ENCODE data around the gene PRMT3.

The PRMT3 gene

DNA sequence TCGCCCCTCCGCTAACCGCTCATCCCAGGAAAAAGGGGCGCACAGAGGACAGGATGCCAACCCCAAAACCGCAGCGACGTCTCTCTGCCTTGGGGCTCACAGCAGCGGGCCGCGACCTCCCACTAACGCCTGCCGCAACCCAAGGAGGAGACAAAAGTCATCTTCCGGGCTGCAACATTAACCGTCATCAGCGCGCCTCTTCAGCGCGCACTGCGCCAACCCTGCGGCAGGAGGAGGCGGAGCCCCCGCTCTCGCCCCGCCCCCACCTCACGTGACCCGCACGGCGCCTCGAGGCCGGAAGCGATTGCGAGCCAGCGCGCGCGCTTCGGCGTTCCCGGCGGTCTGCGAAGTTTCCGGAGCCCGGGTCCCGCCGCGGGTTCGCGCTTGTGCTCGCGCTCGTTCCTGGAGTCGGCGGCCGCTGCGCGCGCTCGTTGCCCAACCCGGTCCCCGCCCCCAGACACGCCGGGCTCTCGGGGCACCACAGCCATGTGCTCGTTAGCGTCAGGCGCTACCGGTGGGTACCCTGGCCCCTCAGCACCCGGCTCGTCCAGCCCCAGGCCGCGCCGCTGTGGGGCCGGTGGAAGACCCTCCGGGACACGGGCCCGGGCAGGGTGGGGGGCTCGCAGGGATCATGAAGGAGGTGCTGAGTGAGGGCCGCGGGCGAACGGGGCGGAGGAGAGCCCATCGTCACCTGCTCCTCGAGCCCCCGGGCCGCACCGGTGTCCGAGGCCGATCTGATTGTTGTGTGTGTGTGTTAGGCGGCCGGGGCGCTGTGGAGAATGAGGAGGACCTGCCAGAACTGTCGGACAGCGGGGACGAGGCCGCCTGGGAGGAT lies at the start of gene PRMT3:
Gene PRMT3 (plus strand): TSS at position 456 of the 835 bp plus-strand sequence. CDS start 31 bp downstream, at position 487.
- peak within 1 kb of the TSS; percentile 90 for H2AFZ ChIP-seq (ENCODE audit: low read length)
- H3K79me2 ChIP-seq (ENCODE audit: low read length), result peaks cover 17% of the 10 kb centered on the region
- peak within 1 kb of the TSS; percentile 93 for H3K4me3 ChIP-seq (ENCODE audit: low read length)

DNA sequence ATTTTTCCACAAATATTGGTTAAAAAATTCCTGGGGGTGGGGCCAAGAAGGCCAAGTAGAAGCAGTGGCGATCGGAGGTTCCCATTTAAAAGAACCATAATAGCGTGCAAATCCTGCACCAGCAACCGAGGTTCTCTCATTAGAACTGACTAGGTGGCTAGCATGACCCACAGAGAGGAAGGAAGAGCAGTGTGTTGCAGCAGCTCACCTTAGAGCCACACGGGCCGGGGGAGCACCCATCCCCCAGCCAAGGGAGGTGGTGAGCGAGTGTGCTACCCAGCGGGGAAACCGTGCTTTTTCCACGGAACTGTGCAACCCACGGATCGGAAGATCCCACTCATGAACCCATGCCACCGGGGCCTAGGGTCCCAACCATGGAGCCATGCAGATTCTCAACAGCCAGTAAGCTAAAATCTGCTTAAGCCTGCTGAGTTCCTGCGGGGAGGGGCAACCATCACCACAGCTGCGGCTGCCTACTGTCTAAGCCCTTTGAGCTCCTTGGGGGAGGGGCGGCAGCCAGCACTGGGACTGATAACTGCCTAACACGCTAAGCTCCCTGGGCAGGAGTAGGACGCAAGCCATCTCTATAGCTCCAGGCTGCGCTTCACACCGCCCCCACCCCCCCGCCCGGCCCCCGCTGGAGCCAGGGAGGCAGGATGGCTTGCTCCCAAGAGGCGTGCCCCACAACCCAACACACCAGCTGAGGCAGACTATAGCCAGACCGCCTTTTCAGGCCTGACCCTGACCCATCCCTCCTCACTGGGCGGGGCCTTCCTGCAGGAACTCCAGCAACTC lies 45.0 kb upstream of the PRMT3 start:
- Histone ChIP-seq H4K20me1 (ENCODE audit: insufficient read depth, low read length) (no peaks in the 10 kb centered on the region), H3K27ac (ENCODE audit: low read length) (no peak overlapping the region), H3K4me2 (ENCODE audit: low read depth, low read length) (no peak overlapping the region), H3K79me2 (ENCODE audit: low read length) (no peaks in the 10 kb centered on the region), H3K9me2 (replicated peaks; ENCODE audit: insufficient read depth, low read length) (no peaks in the 10 kb centered on the region), H3K27me3 (replicated peaks; ENCODE audit: insufficient read depth, low read length) (no peaks in the 10 kb centered on the region), H3K9ac (ENCODE audit: low read length) (no peak overlapping the region), H3K4me3 (ENCODE audit: low read length) (no peak overlapping the region), H3F3A (ENCODE audit: insufficient read depth, low read length) (no peaks in the 10 kb centered on the region), H3K4me1 (ENCODE audit: low read length) (no peaks in the 10 kb centered on the region), H2AFZ (ENCODE audit: low read length) (no peak overlapping the region), H3K9me3 (replicated peaks; ENCODE audit: insufficient read depth, low read length) (no peaks in the 10 kb centered on the region), H3K36me3 (replicated peaks; ENCODE audit: insufficient read depth, low read length) (no peaks in the 10 kb centered on the region)
- no peak for DNase-seq
- TF ChIP-seq EZH2phosphoT487 (IDR thresholded peaks at IDR 0.05; ENCODE audit: low read length), result no peak
- TF ChIP-seq, protein P1, sequence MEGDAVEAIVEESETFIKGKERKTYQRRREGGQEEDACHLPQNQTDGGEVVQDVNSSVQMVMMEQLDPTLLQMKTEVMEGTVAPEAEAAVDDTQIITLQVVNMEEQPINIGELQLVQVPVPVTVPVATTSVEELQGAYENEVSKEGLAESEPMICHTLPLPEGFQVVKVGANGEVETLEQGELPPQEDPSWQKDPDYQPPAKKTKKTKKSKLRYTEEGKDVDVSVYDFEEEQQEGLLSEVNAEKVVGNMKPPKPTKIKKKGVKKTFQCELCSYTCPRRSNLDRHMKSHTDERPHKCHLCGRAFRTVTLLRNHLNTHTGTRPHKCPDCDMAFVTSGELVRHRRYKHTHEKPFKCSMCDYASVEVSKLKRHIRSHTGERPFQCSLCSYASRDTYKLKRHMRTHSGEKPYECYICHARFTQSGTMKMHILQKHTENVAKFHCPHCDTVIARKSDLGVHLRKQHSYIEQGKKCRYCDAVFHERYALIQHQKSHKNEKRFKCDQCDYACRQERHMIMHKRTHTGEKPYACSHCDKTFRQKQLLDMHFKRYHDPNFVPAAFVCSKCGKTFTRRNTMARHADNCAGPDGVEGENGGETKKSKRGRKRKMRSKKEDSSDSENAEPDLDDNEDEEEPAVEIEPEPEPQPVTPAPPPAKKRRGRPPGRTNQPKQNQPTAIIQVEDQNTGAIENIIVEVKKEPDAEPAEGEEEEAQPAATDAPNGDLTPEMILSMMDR (IDR thresholded peaks at IDR 0.05; ENCODE audit: low read length), result no peak
- TF ChIP-seq EZH2 (optimal IDR thresholded peaks at IDR 0.05; ENCODE audit: low read depth, low read length), result no peak

More for the DNA sequence above, at the start of gene PRMT3:
- TF ChIP-seq EZH2phosphoT487 (IDR thresholded peaks at IDR 0.05; ENCODE audit: low read length) (no peak), EZH2 (optimal IDR thresholded peaks at IDR 0.05; ENCODE audit: low read depth, low read length) (no peak)
- TF ChIP-seq, protein P1 (IDR thresholded peaks at IDR 0.05; ENCODE audit: low read length), result 0 out of 2 replicates have a peak, but pooled peaks have one; percentile 3
- H3K9me2 ChIP-seq (replicated peaks; ENCODE audit: insufficient read depth, low read length), result no peaks in the 10 kb centered on the region
- H4K20me1 ChIP-seq (ENCODE audit: insufficient read depth, low read length), result no peaks in the 10 kb centered on the region
- peak within 1 kb of the TSS; percentile 96 for H3K9ac ChIP-seq (ENCODE audit: low read length)
- H3F3A ChIP-seq (ENCODE audit: insufficient read depth, low read length), result peaks cover 3% of the 10 kb centered on the region; the same call in 1 of the 2 replicates
- H3K27me3 ChIP-seq (replicated peaks; ENCODE audit: insufficient read depth, low read length), result no peaks in the 10 kb centered on the region
- peak within 1 kb of the TSS; percentile 95 for H3K27ac ChIP-seq (ENCODE audit: low read length)
- DNase-seq, result peak; percentile 97
- H3K4me1 ChIP-seq (ENCODE audit: low read length), result peaks cover 7% of the 10 kb centered on the region; the same call in 1 of the 2 replicates
- H3K36me3 ChIP-seq (replicated peaks; ENCODE audit: insufficient read depth, low read length), result no peaks in the 10 kb centered on the region
- H3K9me3 ChIP-seq (replicated peaks; ENCODE audit: insufficient read depth, low read length), result no peaks in the 10 kb centered on the region
- H3K4me2 ChIP-seq (ENCODE audit: low read depth, low read length), result peak within 1 kb of the TSS; percentile 92

DNA sequence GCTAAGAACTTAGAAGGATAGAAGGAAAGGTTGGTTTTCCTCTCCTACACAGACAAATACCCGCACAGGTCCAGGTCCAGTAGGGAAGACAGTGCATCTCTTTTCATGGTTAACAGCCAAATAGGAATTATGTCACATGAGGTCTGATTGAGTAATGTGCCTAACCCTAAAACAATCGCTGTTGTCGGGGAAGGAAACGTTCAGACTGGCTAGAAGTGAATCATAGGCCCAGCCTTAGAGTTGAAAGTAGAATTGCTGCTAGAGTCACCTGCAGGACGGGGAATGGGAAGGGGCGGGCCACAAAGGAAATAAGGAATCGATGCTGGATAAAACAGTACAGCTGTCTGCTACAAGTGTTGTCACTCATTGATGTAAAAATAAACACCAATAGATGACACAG lies 36.4 kb upstream of the PRMT3 start:
- no peak for TF ChIP-seq EZH2phosphoT487 (IDR thresholded peaks at IDR 0.05; ENCODE audit: low read length)

More for the DNA sequence above, 36.4 kb upstream of the PRMT3 start:
- Histone ChIP-seq H3F3A (ENCODE audit: insufficient read depth, low read length) (no peaks in the 10 kb centered on the region), H3K4me1 (ENCODE audit: low read length) (no peaks in the 10 kb centered on the region), H3K27me3 (replicated peaks; ENCODE audit: insufficient read depth, low read length) (no peaks in the 10 kb centered on the region), H3K27ac (ENCODE audit: low read length) (no peak overlapping the region), H3K4me2 (ENCODE audit: low read depth, low read length) (no peak overlapping the region), H3K9ac (ENCODE audit: low read length) (no peak overlapping the region), H3K9me2 (replicated peaks; ENCODE audit: insufficient read depth, low read length) (no peaks in the 10 kb centered on the region), H3K9me3 (replicated peaks; ENCODE audit: insufficient read depth, low read length) (no peaks in the 10 kb centered on the region), H3K36me3 (replicated peaks; ENCODE audit: insufficient read depth, low read length) (no peaks in the 10 kb centered on the region), H4K20me1 (ENCODE audit: insufficient read depth, low read length) (no peaks in the 10 kb centered on the region), H2AFZ (ENCODE audit: low read length) (no peak overlapping the region), H3K79me2 (ENCODE audit: low read length) (no peaks in the 10 kb centered on the region), H3K4me3 (ENCODE audit: low read length) (no peak overlapping the region)
- DNase-seq, result no peak
